SKM-1 treated with dmso at 0.1 percent for 144 hours (cell line): Measurements from ENCODE around the gene TMEM14A.
A peak's percentile ranks its signal among the peaks of the same experiment; 100 is the strongest.
"Not testable (repeated sequence)": the region's sequence is repeated elsewhere in the genome, so short reads cannot be mapped to it uniquely, and the experiment has no call there.

ENCODE experiments used
- DNase-seq: peaks from one replicate; lab custom pipeline; 2025; ENCODE audit not compliant: unreplicated experiment; lab: John Stamatoyannopoulos, UW

The TMEM14A gene

DNA sequence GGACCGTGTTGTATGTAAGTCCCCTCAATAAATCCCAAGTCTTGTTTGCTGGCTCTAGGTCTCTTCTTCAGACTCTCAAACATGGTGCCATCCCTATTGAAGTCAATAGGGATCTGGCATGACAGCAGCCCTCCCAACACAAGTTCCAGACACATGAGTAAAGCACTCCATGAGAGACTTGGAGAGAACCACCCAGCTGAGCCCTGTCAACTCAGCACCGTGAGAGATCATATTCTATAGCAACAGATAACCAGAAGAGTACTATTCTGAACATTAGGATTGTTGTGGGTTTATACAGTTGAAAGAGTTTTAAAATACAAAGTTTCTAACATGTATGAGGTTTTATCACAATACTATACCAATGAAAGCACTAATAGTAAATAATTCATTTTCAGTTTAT lies 23.5 kb downstream of the TMEM14A start:
- no peak for DNase-seq

DNA sequence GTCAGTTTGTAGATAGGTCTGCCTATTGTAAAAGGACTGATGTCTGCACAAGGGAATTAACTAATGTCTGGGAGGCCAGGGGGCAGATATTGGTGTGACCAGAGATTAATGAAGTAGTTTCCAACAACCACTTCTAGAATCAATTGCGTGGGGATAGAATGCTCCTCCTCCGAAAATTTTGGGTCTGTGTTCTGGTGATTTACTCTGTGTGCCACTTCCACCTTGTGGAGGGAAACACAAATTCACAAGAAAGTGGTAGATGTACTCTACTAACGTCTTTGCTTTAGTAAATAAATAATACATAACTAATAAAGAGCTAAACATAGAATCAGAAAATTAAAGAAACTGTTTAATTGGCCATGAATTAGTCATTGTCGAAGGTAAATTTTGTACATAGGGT lies 25.5 kb downstream of the TMEM14A start:
- no peak for DNase-seq

DNA sequence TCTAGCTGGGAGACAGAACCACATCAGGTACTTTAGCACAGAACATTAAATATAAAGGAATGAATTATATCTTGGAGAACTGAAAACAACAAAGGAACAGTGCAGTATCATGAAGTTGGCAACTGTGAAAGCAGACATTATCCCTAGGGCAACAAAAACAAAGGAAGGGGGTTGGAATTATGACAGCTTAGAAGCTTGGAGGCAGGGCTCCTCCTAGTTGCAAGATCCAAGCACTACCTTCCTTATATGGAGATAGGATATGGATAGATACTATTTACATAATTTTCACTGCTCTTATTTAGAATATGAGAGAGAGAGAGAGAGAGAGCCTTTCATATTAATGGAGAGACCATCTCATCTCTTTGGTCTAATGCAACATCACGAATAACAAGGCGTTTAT lies 27.0 kb downstream of the TMEM14A start:
- no peak for DNase-seq

DNA sequence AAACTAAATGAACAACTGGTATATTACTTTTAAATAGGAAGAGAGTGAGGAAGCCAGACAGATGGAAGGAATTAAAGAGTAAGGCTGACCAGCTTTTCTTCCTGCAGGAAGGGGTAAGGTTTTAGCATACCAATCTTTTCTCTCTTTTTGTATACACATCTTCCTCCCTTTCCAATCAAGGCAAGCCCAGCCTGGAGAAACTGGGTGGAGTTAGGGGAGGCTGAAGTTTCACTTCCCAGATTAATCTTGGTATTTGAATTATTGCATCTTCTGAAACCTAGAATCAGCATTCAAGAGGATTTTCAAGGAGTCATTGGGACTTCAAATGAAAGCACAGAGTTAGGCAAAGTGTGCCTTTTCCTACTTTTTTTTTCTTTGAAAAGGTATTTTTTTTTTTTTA lies 33.1 kb downstream of the TMEM14A start:
- no peak for DNase-seq

DNA sequence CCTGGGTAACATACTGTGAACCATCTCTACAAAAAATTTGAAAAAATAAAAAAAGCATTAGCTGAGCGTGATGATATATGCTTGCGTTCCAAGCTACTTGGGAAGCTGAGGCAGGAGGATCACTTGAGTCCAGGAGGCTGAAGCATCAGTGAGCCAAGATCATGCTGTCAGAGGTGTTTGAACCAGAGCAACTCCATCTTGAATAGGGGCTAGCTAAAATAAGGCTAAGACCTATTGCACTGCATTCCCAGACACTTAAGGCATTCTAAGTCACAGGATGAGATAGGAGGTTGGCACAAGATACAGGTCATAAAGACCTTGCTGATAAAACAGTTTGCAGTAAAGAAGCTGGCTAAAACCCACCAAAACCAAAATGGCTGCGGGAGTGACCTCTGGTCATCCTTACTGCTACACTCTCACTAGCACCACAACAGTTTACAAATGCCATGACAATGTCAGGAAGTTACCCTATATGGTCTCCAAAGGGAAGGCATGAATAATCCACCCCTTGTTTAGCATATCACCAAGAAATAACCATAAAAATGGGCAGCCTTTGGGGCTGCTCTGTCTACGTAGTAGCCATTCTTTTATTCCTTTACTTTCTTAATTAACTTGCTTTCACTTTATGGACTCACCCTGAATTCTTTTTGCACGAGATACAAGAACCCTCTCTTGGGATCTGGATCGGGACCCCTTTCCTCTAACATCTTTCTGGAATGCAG lies 34.0 kb downstream of the TMEM14A start:
- not testable (repeated sequence) for DNase-seq

DNA sequence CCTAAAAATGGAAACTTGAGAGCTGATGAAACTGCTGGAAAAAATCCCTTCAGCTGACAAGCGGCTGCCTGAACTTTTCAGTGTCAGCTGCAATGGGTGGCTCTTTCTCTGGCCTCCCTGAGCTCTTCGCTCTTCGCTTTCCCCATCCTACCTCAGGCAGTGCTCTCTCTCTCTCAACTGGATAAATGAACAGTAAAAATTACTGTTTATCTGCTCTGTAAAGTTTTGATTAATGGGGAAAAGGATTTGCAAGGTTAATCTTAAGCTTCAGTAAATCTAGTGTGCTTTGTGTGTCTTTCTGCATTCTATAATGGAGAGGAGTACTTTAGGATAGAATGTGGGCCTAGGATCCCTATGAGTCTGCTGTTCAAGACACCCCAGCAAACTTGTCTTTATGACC lies 35.1 kb downstream of the TMEM14A start:
- DNase-seq, result no peak

DNA sequence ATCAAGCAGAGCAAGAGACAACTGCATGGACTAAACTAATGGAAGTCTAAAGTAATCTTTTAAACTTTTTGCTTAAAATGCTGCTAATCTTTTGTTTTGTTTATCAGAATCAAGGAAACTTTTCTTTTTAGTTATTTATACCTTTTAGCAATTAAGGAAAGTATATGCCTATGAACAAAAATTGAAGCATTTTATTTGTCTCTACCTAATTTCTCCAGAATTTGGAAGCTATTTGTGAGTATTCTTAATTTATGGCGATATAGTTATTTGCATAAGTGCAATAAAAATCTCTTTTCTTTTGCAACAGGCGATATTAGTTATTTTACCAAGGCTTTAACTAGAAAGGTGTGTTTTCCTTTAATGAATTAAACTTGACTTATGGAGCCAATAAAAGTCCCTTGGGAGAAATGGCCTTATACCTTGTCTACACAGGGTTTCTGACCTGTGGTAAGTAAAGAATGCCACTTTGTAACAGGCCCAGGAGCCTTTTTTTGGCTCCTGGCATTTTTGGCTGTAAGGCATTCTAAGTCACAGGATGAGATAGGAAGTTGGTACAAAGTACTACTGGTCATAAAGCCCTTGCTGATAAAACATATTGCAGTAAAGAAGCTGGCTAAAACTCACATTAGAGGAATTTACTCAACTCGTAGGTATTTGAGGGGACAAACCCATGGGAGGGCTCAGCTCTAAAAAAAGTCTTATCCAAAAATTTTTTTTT lies 37.2 kb downstream of the TMEM14A start:
- DNase-seq, result no peak

DNA sequence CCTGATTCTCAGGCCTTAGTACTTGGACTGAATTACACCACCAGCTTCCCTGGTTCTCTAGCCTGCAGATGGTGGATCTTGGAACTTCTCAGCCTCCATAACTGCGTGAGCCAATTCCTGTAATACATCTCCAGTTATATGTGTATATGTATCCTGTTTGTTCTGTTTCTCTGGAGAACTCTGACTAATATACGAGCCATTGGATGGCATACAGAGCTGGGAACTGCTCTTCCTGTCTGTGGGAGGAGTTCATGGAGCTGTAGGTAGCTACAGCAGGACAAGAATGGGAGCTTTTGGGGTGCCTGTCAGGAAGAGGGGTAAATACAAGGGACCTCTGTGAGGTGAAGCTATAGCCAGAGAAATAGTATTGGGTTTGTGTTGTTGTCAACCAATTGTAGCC lies 41.2 kb downstream of the TMEM14A start:
- no peak for DNase-seq

DNA sequence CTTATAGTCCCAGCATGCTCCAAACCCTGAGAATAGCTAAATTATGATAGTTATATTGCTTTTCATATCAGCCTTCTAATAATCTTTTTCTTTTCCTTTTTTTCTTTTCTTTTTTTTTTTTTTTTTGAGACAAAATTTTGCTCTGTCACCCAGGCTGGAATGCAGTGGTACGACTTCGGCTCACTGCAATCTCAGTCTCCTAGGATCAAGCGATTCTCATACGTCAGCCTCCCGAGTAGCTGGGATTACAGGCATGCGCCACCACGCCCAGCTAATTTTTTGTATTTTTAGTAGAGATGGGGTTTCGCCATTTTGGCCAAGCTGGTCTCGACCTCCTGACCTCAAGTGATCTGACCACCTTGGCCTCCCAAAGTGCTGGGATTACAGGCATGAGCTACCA lies 43.8 kb downstream of the TMEM14A start:
- DNase-seq, result not testable (repeated sequence)

DNA sequence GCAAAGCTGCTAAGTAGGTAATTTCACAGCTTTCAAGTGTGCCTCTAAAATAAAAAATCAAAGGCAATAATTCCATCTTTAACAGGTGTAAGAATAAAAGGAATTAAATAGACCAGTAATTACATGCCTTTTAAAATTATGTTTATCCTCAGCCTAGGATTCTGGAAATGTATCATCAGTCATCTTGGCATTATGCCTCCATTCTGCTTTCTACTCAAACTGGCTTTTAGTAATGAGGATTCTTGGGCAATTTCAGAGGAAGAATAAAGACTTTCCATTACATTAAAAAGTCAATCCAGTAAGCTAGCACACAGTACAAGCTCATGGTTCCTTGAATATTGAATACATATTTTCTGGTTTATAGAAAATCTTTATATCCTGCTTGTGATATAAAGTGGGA lies 47.6 kb downstream of the TMEM14A start:
- DNase-seq, result no peak

DNA sequence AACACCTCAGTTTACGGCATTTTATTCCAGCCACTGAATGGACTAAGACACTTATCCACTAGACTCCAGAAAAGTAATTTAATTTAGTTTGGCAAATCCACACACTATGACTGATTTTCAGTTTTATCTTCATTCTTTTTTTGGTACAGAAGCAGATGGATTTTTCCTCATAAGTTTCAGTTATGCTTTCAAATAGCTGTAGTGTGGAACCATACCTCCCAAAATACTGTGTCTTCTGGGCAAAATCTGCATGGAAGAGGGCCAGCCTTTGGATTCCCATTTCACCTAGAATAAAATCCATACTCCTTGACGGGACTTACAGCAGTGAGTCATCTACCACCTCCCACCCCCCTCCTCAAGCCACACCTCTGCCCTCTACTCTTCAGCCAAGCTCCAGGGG lies 49.4 kb downstream of the TMEM14A start:
- DNase-seq, result no peak

DNA sequence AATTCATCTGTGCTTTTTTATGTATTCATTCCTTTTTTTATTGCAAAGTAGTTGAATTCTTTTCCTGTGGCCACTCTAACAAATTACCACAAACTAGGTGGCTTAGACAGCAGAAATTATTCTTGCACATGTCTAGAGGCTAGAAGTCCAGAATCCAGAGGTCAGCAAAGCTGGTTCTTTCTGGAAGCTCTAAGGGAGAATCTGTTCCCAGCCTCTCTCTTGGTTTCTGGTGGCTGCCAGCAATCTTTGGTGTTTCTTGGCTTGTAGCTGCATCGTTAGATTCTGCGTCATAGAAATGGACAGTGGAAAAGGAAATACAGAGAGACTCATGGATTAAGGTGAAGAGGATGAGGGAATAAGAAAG lies 53.1 kb downstream of the TMEM14A start:
- DNase-seq, result no peak

DNA sequence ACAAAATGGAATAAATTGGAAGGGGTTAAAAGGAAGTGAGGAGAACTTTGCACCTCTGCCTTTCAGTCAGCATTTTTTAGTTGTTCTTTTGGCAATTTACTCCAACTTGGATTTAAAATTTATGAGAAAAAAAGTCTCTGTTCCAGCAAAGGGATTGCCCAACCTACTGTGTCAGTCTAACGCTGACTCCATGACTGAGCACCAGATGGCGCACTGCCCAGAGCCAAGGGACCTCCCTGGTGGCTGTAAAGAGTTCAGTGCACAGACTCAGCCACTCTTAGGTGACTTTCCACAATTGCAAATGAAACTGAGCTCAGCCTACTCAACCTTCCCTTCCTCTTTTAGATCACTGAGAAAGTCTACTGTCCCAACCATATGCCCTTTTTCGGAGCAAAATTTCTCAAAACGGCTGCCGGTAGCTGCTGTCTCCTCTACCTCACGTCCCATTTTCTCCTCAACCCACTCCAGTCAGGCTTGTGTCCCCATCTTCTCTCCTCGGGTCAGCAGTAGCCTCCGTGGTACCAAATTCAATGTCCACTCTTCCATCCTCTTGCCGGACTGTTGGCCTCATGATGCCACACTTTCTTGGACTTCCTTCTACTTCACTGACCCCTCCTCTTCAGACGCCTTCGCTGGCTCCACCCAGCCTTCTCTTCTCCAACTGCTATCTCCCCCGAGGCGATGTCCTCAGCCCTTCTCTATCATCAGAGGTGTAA lies 53.7 kb downstream of the TMEM14A start:
- peak; percentile 68 for DNase-seq

DNA sequence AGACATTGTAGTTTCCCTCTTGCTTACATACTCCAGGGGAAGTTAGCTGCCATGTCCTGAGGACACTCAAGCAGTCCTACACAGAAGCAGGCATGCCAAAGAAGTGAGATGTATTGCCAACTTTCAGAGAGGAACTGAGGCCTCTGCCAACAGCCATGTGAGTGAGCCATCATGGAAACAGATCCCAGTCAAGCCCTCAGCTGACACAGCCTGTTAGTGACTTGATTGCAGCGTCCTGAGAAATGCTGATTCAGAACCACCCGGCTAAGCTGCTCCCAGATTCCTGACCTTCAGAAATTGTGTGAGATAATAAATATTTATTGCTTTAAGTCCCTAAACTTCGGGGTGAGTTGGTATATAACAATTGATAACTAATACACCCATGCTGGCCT lies 54.2 kb downstream of the TMEM14A start:
- DNase-seq, result no peak

DNA sequence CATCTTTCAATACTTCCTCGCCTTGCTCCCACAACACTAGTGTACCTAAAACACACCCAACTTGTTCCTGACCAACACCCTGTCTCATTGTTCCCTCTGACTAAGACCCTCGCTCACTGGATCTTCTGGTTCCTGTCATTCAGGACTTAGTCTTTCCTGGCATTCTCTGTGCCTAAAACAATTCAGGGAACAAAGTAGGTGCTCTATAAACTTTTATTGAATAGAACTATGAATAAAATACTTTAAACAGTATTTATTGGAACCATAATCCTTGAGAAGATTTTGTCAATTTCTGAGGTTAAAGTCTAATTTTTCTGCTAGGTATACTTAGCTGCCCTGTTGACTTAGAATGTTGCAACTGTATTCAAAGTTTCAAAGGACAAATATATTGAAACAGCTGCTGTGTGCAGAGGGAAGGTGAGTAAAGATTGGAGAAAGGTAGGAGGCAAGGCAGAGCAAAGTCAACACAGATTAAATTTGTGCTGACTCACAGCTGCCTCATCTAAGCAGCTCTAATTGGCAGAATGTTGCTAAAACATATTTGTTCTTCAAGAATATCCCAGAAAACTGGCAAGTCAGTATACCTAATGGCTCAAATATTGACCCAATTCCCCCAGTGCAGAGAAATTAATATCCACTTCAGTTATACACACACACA lies 54.8 kb downstream of the TMEM14A start:
- DNase-seq, result no peak

DNA sequence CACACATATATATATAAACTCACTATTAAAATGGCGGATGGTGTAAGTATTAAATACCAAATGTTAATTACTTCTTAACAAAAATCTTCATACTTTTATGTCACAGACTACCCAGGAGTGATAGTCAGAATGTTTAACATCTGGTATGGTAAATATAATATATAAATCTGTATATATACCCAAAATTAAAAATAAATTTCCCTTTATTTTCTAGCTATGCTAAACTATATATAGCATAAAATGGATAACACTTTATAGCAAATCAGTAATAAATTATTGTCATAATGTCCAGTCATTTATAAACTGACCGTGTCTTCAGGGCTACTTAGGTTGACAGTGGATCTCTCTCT lies 55.3 kb downstream of the TMEM14A start:
- DNase-seq, result no peak

DNA sequence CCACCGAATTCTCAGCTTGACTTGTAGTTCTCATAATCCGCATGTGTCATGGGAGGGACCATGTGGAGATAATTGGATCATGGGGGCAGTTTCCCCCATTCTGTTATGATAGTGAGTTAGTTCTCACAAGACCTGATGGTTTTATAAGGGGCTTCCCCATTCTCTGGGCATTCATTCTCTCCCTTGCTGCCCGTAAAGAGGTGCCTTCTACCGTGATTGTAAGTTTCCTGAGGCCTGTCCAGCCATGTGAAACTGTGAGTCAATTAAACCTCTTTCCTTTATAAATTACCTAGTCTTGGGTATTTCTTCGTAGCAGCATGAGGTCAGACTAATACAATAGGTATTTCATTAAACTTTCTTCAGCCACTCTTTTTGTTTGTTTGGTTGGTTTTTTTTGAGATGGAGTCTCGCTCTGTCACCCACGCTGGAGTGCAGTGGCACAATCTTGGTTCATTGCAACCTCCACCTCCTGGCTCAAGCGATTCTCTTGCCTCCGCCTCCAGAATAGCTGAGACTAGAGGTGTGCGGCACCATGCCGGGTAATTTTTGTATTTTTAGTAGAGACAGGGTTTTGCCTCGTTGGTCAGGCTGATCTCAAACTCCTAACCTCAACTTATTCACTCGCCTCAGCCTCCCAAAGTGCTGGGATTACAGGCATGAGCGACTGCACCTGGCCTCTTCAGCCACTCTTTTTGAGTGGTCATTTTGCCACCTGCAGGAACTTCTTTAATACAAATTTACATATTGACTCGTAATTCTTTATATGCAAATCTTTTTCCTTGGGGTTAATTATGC lies 56.0 kb downstream of the TMEM14A start:
- no peak for DNase-seq

DNA sequence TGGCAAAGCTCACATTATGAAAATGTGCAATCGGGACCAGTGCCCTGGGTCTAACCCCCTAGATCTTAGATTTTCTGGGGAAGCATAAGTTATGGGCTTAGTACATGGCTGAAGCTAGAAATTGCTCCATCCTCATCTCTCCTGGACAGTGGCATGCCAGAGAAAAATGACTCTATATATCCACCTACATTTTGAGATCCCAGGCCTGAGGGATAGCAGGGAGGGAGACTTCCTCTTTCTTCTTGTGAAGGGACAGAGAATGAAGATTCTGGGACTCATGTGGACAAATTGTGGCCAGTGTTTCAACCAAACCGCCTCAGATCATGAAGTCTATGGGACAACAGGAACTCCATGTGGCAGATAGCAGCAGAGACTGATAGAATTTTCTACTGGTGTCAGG lies 57.0 kb downstream of the TMEM14A start:
- no peak for DNase-seq

DNA sequence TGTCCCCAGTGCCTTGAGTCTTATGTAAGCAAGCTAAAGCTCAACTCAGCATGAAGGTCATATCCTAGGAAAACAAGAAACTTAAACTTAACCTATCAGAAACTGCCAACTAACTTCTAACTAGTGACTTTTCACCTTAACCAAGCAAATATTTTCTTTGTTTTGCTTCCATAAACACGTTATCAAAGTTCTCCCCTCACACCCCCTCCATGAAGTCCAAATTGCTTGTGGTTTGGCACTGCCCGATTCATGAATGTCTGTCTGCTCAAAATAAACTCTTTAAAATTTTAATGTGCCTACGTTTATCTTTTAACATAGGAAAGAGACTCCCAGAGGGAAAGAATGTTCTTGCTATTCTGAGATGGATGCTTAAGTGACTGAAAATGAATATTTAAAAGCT lies 57.5 kb downstream of the TMEM14A start:
- no peak for DNase-seq

DNA sequence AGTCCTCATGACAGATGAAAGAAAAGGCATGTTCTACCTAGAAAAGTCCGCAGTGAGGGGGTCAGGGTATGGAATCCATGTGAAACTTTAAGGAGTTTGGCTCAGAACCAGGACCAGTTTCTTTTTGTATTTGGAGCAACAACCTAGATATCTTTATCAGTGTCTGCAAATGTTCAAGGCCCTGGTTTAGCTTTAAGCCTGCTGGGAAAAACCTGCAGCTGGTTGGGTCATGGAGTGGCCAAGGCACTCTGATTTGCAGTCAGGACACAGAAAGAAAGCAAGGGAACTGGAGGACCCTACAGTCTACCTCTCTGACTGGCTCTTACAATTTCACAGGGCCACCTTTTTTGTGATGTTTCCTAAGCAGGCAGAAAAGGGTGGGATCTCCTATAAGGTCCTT lies 58.7 kb downstream of the TMEM14A start:
- no peak for DNase-seq

DNA sequence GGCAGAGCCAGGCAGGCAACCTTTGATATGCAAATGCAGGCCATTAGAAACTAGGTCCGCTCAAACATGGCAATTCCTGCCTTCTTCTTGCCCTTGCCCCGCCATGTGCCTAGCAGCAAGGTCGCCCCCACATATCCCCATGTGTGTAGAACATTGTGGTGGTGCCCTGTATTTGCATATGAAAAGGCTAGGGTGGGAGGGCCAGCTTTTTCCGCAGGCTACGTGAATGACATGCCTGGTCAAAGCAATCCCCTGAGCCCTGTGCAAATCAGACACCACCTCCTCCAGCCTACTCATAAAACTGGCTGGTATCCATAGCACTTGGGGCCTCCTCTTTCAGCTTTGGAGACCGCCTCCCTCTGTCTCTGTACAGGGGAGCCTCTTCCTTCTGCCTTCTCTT lies 60.8 kb downstream of the TMEM14A start:
- DNase-seq, result no peak
